ENCODE measurements around the gene MCM9.
A peak's percentile ranks its signal among the peaks of the same experiment; 100 is the strongest.

Gene MCM9

GRCh38 chr6:118953391-118953790 is 18.4 kb upstream of the MCM9 start:
- Mint-ChIP-seq H3K9me3 (no peaks in the 10 kb centered on the region), H3K27me3 (no peaks in the 10 kb centered on the region), H3K36me3 (no peaks in the 10 kb centered on the region), H3K4me1 (peaks cover 4% of the 10 kb centered on the region), H3K4me3 (no peak overlapping the region), H3K27ac (no peak overlapping the region)
- DNase-seq (ENCODE audit: low spot score in 2 of 2) (no peak), ATAC-seq (ENCODE audit: low read depth) (no peak)

- no peaks in the 10 kb centered on the region for H3K36me3 Mint-ChIP-seq
- H3K27ac Mint-ChIP-seq: no peak overlapping the region
- no peak overlapping the region for H3K4me3 Mint-ChIP-seq
- H3K9me3 Mint-ChIP-seq: no peaks in the 10 kb centered on the region
- H3K27me3 Mint-ChIP-seq: no peaks in the 10 kb centered on the region
- DNase-seq (ENCODE audit: low spot score in 2 of 2): no peak
- ATAC-seq (ENCODE audit: low read depth): peak; percentile 78
- H3K4me1 Mint-ChIP-seq: peaks cover 4% of the 10 kb centered on the region
Measured at GRCh38 chr6:118952683-118953082, 17.7 kb upstream of the MCM9 start.

GRCh38 chr6:118945217-118945616 is 10.3 kb upstream of the MCM9 start:
- DNase-seq (ENCODE audit: low spot score in 2 of 2): no peak
- Mint-ChIP-seq H3K27me3 (no peaks in the 10 kb centered on the region), H3K4me1 (no peaks in the 10 kb centered on the region), H3K4me3 (no peak overlapping the region), H3K36me3 (peaks cover 14% of the 10 kb centered on the region), H3K27ac (no peak overlapping the region), H3K9me3 (peaks cover 13% of the 10 kb centered on the region)
- no peak for ATAC-seq (ENCODE audit: low read depth)

- Mint-ChIP-seq H3K9me3 (peaks cover 8% of the 10 kb centered on the region), H3K4me1 (peaks cover 6% of the 10 kb centered on the region), H3K36me3 (peaks cover 16% of the 10 kb centered on the region), H3K27ac (no peak overlapping the region), H3K4me3 (no peak overlapping the region), H3K27me3 (no peaks in the 10 kb centered on the region)
- DNase-seq (ENCODE audit: low spot score in 2 of 2) (no peak), ATAC-seq (ENCODE audit: low read depth) (no peak)
Measured at GRCh38 chr6:118940770-118941169, 5.8 kb upstream of the MCM9 start.

GRCh38 chr6:118939683-118940082 is 4.7 kb upstream of the MCM9 start:
- Mint-ChIP-seq H3K27ac (no peak overlapping the region), H3K4me1 (peaks cover 6% of the 10 kb centered on the region), H3K4me3 (no peak overlapping the region), H3K27me3 (no peaks in the 10 kb centered on the region), H3K36me3 (peaks cover 16% of the 10 kb centered on the region), H3K9me3 (peaks cover 8% of the 10 kb centered on the region)
- no peak for DNase-seq (ENCODE audit: low spot score in 2 of 2)
- ATAC-seq (ENCODE audit: low read depth): no peak

GRCh38 chr6:118935978-118936703 is 1.2 kb upstream of the MCM9 start:
- Mint-ChIP-seq H3K9me3 (no peaks in the 10 kb centered on the region), H3K27me3 (no peaks in the 10 kb centered on the region), H3K36me3 (peaks cover 13% of the 10 kb centered on the region), H3K4me1 (peaks cover 17% of the 10 kb centered on the region), H3K27ac (peak overlapping the region; percentile 90), H3K4me3 (no peak overlapping the region)
- DNase-seq (ENCODE audit: low spot score in 2 of 2) (no peak), ATAC-seq (ENCODE audit: low read depth) (no peak)

DNA sequence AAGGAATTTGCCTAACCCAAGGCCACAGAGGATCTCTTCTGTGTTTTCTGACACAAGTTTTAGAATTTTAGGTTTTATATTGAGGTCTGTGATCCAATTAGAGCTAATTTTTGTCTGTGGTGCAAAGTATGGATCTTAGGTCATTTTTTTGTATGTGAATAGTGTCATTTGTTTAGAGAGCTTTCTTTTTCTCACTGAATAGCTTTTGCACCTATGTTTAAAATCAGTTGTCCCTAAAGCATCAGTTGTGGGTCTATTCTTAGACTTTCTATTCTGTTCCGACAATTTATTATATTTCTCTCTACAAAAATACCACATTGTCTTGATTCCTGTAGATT is 341 bp upstream of the MCM9 start:
- Mint-ChIP-seq H3K36me3 (peaks cover 15% of the 10 kb centered on the region), H3K27me3 (no peaks in the 10 kb centered on the region), H3K4me3 (peak overlapping the region; percentile 90), H3K4me1 (peaks cover 17% of the 10 kb centered on the region), H3K27ac (peak overlapping the region; percentile 90), H3K9me3 (no peaks in the 10 kb centered on the region)
- ATAC-seq (ENCODE audit: low read depth): no peak
- DNase-seq (ENCODE audit: low spot score in 2 of 2): no peak

- H3K4me3 Mint-ChIP-seq: peak overlapping the region; percentile 90
- H3K36me3 Mint-ChIP-seq: peaks cover 15% of the 10 kb centered on the region
- no peaks in the 10 kb centered on the region for H3K27me3 Mint-ChIP-seq
- no peak for DNase-seq (ENCODE audit: low spot score in 2 of 2)
- peak overlapping the region; percentile 90 for H3K27ac Mint-ChIP-seq
- H3K9me3 Mint-ChIP-seq: no peaks in the 10 kb centered on the region
- H3K4me1 Mint-ChIP-seq: peaks cover 17% of the 10 kb centered on the region
- no peak for ATAC-seq (ENCODE audit: low read depth)
Measured at GRCh38 chr6:118933855-118934460, 1.0 kb downstream of the MCM9 start.

DNA sequence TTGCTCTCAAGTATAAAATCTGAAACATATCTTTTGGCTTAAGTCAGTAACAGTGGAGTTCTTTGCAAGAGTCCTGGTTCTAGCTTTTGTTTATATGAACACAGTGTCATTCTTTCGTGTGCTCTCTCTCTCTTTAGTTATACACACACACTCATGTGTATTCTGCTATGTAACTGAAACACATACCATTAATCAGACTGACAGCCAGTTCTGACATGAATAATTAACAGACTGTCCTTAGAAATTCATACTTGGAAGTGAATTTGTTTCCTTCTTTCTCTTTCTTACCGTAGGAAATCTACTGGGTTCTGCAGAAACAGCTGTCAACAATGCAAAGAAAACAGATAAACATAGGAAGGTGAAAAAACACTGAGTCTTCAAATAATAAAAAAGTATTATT is 2.5 kb downstream of the MCM9 start:
- DNase-seq (ENCODE audit: low spot score in 2 of 2) (no peak), ATAC-seq (ENCODE audit: low read depth) (no peak)
- peaks cover 17% of the 10 kb centered on the region for H3K4me1 Mint-ChIP-seq
- H3K36me3 Mint-ChIP-seq: peaks cover 16% of the 10 kb centered on the region
- H3K27ac Mint-ChIP-seq: no peak overlapping the region
- no peaks in the 10 kb centered on the region for H3K9me3 Mint-ChIP-seq
- H3K27me3 Mint-ChIP-seq: no peaks in the 10 kb centered on the region
- no peak overlapping the region for H3K4me3 Mint-ChIP-seq

DNA sequence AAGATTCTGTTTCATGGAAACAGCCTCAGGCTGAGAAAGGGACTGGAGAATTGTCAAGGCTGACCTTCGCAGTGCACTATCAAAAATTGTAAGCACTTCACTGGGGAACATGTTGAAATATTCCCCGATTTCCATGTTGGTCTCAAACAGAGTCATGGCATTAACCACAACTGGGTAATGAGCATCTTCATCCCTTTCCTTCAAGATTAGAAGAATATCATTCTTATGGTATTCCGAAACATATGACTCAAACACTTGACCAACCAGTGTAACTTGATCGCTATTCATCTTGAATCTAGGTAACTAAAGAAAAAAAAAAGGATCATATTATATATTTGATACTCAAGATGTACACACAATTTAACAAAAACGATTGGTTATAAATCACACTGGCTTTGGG is 3.5 kb downstream of the MCM9 start:
- ATAC-seq (ENCODE audit: low read depth) (no peak), DNase-seq (ENCODE audit: low spot score in 2 of 2) (no peak)
- Mint-ChIP-seq H3K27ac (no peak overlapping the region), H3K4me3 (no peak overlapping the region), H3K4me1 (peaks cover 14% of the 10 kb centered on the region), H3K36me3 (peaks cover 14% of the 10 kb centered on the region), H3K9me3 (no peaks in the 10 kb centered on the region), H3K27me3 (no peaks in the 10 kb centered on the region)

GRCh38 chr6:118930680-118931079 is 4.3 kb downstream of the MCM9 start:
- Mint-ChIP-seq H3K27ac (no peak overlapping the region), H3K27me3 (no peaks in the 10 kb centered on the region), H3K4me1 (peaks cover 13% of the 10 kb centered on the region), H3K4me3 (no peak overlapping the region), H3K9me3 (no peaks in the 10 kb centered on the region), H3K36me3 (peaks cover 16% of the 10 kb centered on the region)
- ATAC-seq (ENCODE audit: low read depth) (no peak), DNase-seq (ENCODE audit: low spot score in 2 of 2) (no peak)

DNA sequence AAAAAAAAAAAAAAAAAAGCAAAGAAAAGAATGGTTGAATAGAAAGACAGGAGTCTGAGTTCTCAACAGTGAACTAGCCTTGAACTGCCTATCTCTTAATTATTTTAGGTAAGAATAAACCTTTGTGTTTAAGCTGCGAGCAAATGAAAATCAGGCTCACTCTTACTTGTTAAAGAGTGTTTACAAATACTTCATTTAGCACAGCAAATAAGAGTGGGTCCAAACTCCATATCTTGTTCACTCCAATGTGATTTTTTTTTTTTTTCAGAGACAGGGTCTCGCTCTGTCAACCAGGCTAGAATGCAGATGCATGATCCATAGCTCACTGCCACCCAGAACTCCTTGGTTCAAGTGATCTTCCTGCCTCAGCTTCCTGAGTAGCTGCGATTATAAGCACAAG is 11.9 kb downstream of the MCM9 start:
- DNase-seq (ENCODE audit: low spot score in 2 of 2) (no peak), ATAC-seq (ENCODE audit: low read depth) (no peak)
- peaks cover 32% of the 10 kb centered on the region for H3K36me3 Mint-ChIP-seq
- no peak overlapping the region for H3K4me3 Mint-ChIP-seq
- H3K27me3 Mint-ChIP-seq: no peaks in the 10 kb centered on the region
- H3K4me1 Mint-ChIP-seq: peaks cover 2% of the 10 kb centered on the region
- H3K9me3 Mint-ChIP-seq: no peaks in the 10 kb centered on the region
- H3K27ac Mint-ChIP-seq: no peak overlapping the region

DNA sequence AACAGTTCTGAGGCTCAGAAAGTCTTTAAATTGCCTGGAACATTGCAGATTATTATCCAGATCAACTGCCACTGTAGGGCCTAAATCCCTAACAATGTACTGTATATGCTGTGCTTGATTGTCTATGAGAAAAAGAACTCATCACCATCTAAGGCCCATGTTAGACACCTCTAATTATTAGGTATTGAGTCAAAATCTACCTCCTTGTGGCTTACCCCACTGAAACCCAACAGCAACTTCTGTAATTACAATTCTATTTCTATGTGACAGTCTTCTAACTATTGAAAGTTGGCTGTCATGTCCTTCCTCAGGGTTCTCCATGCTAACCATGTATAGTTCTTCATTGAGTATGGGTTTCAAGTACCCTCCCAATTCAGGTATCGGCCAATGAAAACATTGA is 13.9 kb downstream of the MCM9 start:
- peaks cover 2% of the 10 kb centered on the region for H3K4me1 Mint-ChIP-seq
- H3K4me3 Mint-ChIP-seq: no peak overlapping the region
- DNase-seq (ENCODE audit: low spot score in 2 of 2) (no peak), ATAC-seq (ENCODE audit: low read depth) (no peak)
- peak overlapping the region; percentile 45 for H3K27ac Mint-ChIP-seq
- no peaks in the 10 kb centered on the region for H3K9me3 Mint-ChIP-seq
- peaks cover 34% of the 10 kb centered on the region for H3K36me3 Mint-ChIP-seq
- no peaks in the 10 kb centered on the region for H3K27me3 Mint-ChIP-seq

GRCh38 chr6:118918329-118918725 is 16.6 kb downstream of the MCM9 start:
- DNase-seq (ENCODE audit: low spot score in 2 of 2) (no peak), ATAC-seq (ENCODE audit: low read depth) (no peak)
- peak overlapping the region; percentile 35 for H3K27ac Mint-ChIP-seq
- peaks cover 30% of the 10 kb centered on the region for H3K36me3 Mint-ChIP-seq
- H3K4me1 Mint-ChIP-seq: no peaks in the 10 kb centered on the region
- no peaks in the 10 kb centered on the region for H3K9me3 Mint-ChIP-seq
- H3K4me3 Mint-ChIP-seq: no peak overlapping the region
- H3K27me3 Mint-ChIP-seq: no peaks in the 10 kb centered on the region
